Measurements from ENCODE around the gene DNM1L. TPM values are rescaled to one million over a fixed set of nuclear protein-coding genes. Genes with fewer than 3 reads are reported as not detected.

The DNM1L gene
- total RNA-seq, 1 experiment from 2014 or later: 95.2 TPM

DNA sequence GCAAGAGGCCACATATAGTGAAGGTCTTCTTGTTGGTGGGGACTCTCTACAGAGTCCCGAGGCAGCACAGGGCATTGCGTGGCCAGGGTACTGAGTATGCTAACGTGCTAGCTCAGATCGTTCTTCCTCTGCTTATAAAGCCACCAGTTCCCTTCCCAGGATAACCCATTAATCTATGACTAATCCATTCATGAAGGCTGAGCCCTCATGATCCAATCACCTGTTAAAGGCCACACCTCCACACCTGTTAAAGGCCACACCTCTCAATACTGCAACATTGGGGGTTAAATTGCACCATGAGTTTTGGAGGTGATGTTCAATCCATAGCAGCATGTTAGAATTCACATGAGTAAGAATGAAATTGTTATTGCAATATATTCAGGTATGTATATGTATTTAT, 89.4 kb downstream of the DNM1L start:
- no peaks in the 10 kb centered on the region for H3K79me2 ChIP-seq (ENCODE audit: low read length)
- no peaks in the 10 kb centered on the region for H4K20me1 ChIP-seq (ENCODE audit: insufficient read depth, low read depth, low read length)
- H3K9me3 ChIP-seq (ENCODE audit: low read length): no peaks in the 10 kb centered on the region
- H3K27me3 ChIP-seq (ENCODE audit: low read length): no peaks in the 10 kb centered on the region
- no peaks in the 10 kb centered on the region for H3K36me3 ChIP-seq (ENCODE audit: insufficient read depth, low read length)
- no peak overlapping the region for H2AFZ ChIP-seq (ENCODE audit: low read length)
- no peak overlapping the region for H3K4me2 ChIP-seq (ENCODE audit: low read depth, low read length, poor library complexity, severe bottlenecking)
- no peak for DNase-seq
- no peak overlapping the region for H3K4me3 ChIP-seq (ENCODE audit: low read length)
- no peak overlapping the region for H3K27ac ChIP-seq (ENCODE audit: low read length)
- H3K4me1 ChIP-seq (ENCODE audit: low read length): no peaks in the 10 kb centered on the region
- H3K9ac ChIP-seq (ENCODE audit: low read length): no peak overlapping the region
- H3K9me2 ChIP-seq (replicated peaks; ENCODE audit: insufficient read depth, low read length): no peaks in the 10 kb centered on the region

DNA sequence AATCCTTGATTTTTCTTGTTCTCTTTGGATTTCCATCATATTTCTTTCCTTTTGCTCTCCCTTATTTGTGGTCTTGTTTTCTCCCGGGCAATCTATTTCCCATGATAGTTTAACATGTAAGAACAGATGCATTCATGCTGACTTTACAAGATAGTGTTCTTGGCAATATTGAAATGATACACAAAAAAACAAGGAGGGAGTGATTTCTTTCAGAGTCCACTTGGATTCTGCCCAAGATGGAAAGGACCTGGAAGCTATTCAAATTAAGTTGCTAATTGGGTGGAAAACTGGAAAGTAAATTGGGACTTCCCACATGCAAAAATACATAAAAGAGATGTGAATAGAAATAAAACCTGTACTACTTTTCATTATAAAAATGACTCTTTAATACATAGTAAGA, 91.0 kb downstream of the DNM1L start:
- DNase-seq: no peak
- Histone ChIP-seq H3K9me3 (ENCODE audit: low read length) (no peaks in the 10 kb centered on the region), H3K4me1 (ENCODE audit: low read length) (no peaks in the 10 kb centered on the region), H3K9ac (ENCODE audit: low read length) (no peak overlapping the region), H3K4me2 (ENCODE audit: low read depth, low read length, poor library complexity, severe bottlenecking) (no peak overlapping the region), H3K27me3 (ENCODE audit: low read length) (no peaks in the 10 kb centered on the region), H3K36me3 (ENCODE audit: insufficient read depth, low read length) (no peaks in the 10 kb centered on the region), H2AFZ (ENCODE audit: low read length) (no peak overlapping the region), H4K20me1 (ENCODE audit: insufficient read depth, low read depth, low read length) (no peaks in the 10 kb centered on the region), H3K27ac (ENCODE audit: low read length) (no peak overlapping the region), H3K9me2 (replicated peaks; ENCODE audit: insufficient read depth, low read length) (no peaks in the 10 kb centered on the region), H3K4me3 (ENCODE audit: low read length) (no peak overlapping the region), H3K79me2 (ENCODE audit: low read length) (no peaks in the 10 kb centered on the region)

DNA sequence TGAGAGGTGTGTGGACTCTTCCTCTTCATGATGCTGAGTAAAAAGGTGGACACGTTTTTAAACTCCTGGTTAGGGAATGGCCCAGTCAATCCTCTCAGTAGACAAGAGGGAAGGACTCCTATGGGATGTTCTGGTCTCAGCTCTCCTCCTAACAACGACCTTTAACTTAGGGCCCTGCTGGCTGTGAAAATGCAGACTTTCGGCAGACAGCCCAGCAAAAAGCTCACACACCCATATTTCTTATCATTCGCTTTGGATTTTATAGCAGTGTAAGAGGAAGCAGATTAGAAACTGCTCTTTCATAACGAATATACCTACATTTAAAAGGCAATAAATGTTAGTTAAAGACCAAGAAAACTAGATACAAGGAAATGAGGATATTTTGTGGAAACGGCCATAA, 94.6 kb downstream of the DNM1L start:
- no peaks in the 10 kb centered on the region for H3K4me1 ChIP-seq (ENCODE audit: low read length)
- H3K27me3 ChIP-seq (ENCODE audit: low read length): no peaks in the 10 kb centered on the region
- H3K4me3 ChIP-seq (ENCODE audit: low read length): no peak overlapping the region
- no peak for DNase-seq
- H3K79me2 ChIP-seq (ENCODE audit: low read length): no peaks in the 10 kb centered on the region
- H3K36me3 ChIP-seq (ENCODE audit: insufficient read depth, low read length): no peaks in the 10 kb centered on the region
- H4K20me1 ChIP-seq (ENCODE audit: insufficient read depth, low read depth, low read length): no peaks in the 10 kb centered on the region
- H3K9me3 ChIP-seq (ENCODE audit: low read length): no peaks in the 10 kb centered on the region
- H2AFZ ChIP-seq (ENCODE audit: low read length): no peak overlapping the region
- H3K4me2 ChIP-seq (ENCODE audit: low read depth, low read length, poor library complexity, severe bottlenecking): no peak overlapping the region
- H3K9me2 ChIP-seq (replicated peaks; ENCODE audit: insufficient read depth, low read length): no peaks in the 10 kb centered on the region
- no peak overlapping the region for H3K9ac ChIP-seq (ENCODE audit: low read length)
- no peak overlapping the region for H3K27ac ChIP-seq (ENCODE audit: low read length)

DNA sequence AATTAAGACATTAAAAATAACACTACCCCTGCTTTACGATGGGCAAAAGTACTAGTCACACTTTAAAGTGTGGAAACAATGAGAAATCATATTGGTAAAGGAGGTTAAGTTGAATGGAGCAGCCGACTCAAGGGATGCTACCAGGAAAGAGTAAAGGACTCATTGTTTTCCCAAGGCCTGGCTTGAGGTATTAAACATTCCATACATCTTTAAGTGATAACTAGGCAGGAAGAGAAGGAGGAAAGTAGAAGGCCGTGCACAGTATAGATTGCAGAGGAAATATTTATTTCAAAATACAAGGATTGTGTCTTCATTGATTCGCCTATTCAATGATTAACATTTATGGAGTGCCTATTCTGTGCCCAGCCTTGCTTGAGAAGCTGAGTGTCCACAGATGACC, 97.2 kb downstream of the DNM1L start:
- no peak overlapping the region for H3K9ac ChIP-seq (ENCODE audit: low read length)
- no peaks in the 10 kb centered on the region for H3K4me1 ChIP-seq (ENCODE audit: low read length)
- H3K27ac ChIP-seq (ENCODE audit: low read length): no peak overlapping the region
- H3K4me2 ChIP-seq (ENCODE audit: low read depth, low read length, poor library complexity, severe bottlenecking): no peak overlapping the region
- H3K4me3 ChIP-seq (ENCODE audit: low read length): no peak overlapping the region
- H4K20me1 ChIP-seq (ENCODE audit: insufficient read depth, low read depth, low read length): no peaks in the 10 kb centered on the region
- no peaks in the 10 kb centered on the region for H3K36me3 ChIP-seq (ENCODE audit: insufficient read depth, low read length)
- H3K27me3 ChIP-seq (ENCODE audit: low read length): no peaks in the 10 kb centered on the region
- no peak overlapping the region for H2AFZ ChIP-seq (ENCODE audit: low read length)
- no peaks in the 10 kb centered on the region for H3K79me2 ChIP-seq (ENCODE audit: low read length)
- no peaks in the 10 kb centered on the region for H3K9me2 ChIP-seq (replicated peaks; ENCODE audit: insufficient read depth, low read length)
- DNase-seq: no peak
- no peaks in the 10 kb centered on the region for H3K9me3 ChIP-seq (ENCODE audit: low read length)

DNA sequence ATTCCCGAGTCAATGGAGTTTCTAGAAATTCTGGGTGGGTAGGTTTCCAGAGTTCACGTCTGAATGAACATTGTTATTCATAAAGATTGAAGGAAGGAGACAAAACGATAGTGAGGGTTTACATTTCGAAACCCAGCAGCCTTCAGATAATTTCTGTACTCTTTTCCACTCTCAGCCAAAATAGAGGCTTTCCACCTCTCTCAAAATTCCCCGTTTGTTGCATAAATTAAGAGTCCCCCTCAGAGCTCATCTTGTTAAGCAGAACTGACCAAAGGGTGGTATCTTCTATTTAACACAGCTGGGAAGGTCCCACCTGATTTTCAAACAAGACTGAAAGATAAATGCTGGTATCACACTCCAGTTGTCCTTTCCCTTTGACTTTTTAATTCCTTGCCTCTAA, 98.1 kb downstream of the DNM1L start:
- no peaks in the 10 kb centered on the region for H3K9me3 ChIP-seq (ENCODE audit: low read length)
- no peak overlapping the region for H3K4me2 ChIP-seq (ENCODE audit: low read depth, low read length, poor library complexity, severe bottlenecking)
- no peaks in the 10 kb centered on the region for H3K79me2 ChIP-seq (ENCODE audit: low read length)
- no peak overlapping the region for H3K9ac ChIP-seq (ENCODE audit: low read length)
- H3K27me3 ChIP-seq (ENCODE audit: low read length): no peaks in the 10 kb centered on the region
- no peaks in the 10 kb centered on the region for H4K20me1 ChIP-seq (ENCODE audit: insufficient read depth, low read depth, low read length)
- H3K4me3 ChIP-seq (ENCODE audit: low read length): no peak overlapping the region
- H3K36me3 ChIP-seq (ENCODE audit: insufficient read depth, low read length): no peaks in the 10 kb centered on the region
- H2AFZ ChIP-seq (ENCODE audit: low read length): no peak overlapping the region
- H3K27ac ChIP-seq (ENCODE audit: low read length): no peak overlapping the region
- H3K9me2 ChIP-seq (replicated peaks; ENCODE audit: insufficient read depth, low read length): no peaks in the 10 kb centered on the region
- no peaks in the 10 kb centered on the region for H3K4me1 ChIP-seq (ENCODE audit: low read length)
- no peak for DNase-seq

DNA sequence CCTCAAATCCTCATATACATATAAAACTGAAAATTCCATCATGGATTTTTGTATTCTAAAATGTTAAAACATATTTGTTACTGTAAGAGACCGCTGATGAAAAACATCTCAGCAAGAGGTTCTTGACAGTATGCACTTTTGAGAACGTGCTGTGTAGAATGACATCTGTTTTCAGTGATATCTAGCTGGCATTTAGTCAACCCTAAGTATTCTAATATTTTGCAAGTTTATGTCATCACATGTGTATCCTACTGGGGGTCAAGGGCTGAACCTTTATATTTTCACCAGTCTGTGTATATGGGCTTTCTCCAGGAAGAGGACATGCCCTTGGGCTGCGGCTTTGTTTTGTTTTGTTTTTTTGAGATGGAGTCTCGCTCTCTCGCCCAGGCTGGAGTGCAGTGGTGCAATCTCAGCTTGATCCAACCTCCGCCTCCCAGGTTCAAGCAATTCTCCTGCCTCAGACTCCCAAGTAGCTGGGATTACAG, 98.6 kb downstream of the DNM1L start:
- no peaks in the 10 kb centered on the region for H3K79me2 ChIP-seq (ENCODE audit: low read length)
- no peak overlapping the region for H3K4me3 ChIP-seq (ENCODE audit: low read length)
- no peaks in the 10 kb centered on the region for H3K9me3 ChIP-seq (ENCODE audit: low read length)
- no peaks in the 10 kb centered on the region for H3K4me1 ChIP-seq (ENCODE audit: low read length)
- no peaks in the 10 kb centered on the region for H3K36me3 ChIP-seq (ENCODE audit: insufficient read depth, low read length)
- no peak overlapping the region for H3K9ac ChIP-seq (ENCODE audit: low read length)
- DNase-seq: no peak
- H2AFZ ChIP-seq (ENCODE audit: low read length): no peak overlapping the region
- H3K9me2 ChIP-seq (replicated peaks; ENCODE audit: insufficient read depth, low read length): no peaks in the 10 kb centered on the region
- no peaks in the 10 kb centered on the region for H4K20me1 ChIP-seq (ENCODE audit: insufficient read depth, low read depth, low read length)
- no peak overlapping the region for H3K27ac ChIP-seq (ENCODE audit: low read length)
- H3K4me2 ChIP-seq (ENCODE audit: low read depth, low read length, poor library complexity, severe bottlenecking): no peak overlapping the region
- H3K27me3 ChIP-seq (ENCODE audit: low read length): no peaks in the 10 kb centered on the region

DNA sequence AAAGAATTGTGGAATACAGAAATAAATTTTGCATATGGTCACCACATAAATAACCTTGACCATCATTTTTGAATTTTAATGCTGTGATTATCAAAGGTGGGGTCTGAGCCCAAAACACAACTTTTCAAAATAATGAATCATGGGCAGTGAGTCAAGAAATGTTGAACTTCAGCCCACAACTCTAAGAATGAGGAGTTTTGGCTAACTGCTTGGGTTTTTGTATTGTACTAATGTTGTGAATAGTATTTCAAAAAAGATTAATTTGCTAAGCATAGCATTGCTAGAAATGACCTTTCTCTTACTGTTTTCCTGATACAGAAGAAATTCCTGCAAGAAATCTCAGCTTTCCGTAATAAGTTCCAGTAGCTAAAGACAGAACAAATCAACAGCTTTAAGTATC, 101.0 kb downstream of the DNM1L start:
- H3K4me1 ChIP-seq (ENCODE audit: low read length): no peaks in the 10 kb centered on the region
- no peaks in the 10 kb centered on the region for H3K79me2 ChIP-seq (ENCODE audit: low read length)
- no peak overlapping the region for H3K9ac ChIP-seq (ENCODE audit: low read length)
- H3K9me3 ChIP-seq (ENCODE audit: low read length): no peaks in the 10 kb centered on the region
- H3K4me3 ChIP-seq (ENCODE audit: low read length): no peak overlapping the region
- H3K36me3 ChIP-seq (ENCODE audit: insufficient read depth, low read length): no peaks in the 10 kb centered on the region
- H3K4me2 ChIP-seq (ENCODE audit: low read depth, low read length, poor library complexity, severe bottlenecking): no peak overlapping the region
- H4K20me1 ChIP-seq (ENCODE audit: insufficient read depth, low read depth, low read length): no peaks in the 10 kb centered on the region
- no peaks in the 10 kb centered on the region for H3K27me3 ChIP-seq (ENCODE audit: low read length)
- H3K9me2 ChIP-seq (replicated peaks; ENCODE audit: insufficient read depth, low read length): no peaks in the 10 kb centered on the region
- no peak for DNase-seq
- no peak overlapping the region for H2AFZ ChIP-seq (ENCODE audit: low read length)
- no peak overlapping the region for H3K27ac ChIP-seq (ENCODE audit: low read length)

DNA sequence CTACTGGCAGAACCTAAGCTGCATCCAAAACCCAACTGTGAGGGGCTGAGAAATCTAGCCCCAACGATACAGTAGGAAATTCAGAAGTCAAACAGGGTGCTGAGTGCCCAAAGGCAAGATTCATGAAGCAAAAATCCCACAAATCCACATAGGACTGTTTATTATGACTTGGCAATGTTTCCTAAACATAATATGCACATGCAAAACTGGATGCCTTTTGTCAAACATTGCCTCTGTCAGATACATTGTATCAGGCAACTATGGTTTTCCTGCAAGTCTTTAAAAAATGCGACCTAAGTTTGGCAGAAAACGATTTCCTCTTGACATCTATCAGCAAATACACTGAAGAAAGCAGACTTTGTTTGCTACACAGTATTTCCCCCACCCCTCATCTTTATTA, 103.9 kb downstream of the DNM1L start:
- no peak overlapping the region for H3K27ac ChIP-seq (ENCODE audit: low read length)
- no peaks in the 10 kb centered on the region for H4K20me1 ChIP-seq (ENCODE audit: insufficient read depth, low read depth, low read length)
- no peak for DNase-seq
- no peaks in the 10 kb centered on the region for H3K79me2 ChIP-seq (ENCODE audit: low read length)
- H3K4me2 ChIP-seq (ENCODE audit: low read depth, low read length, poor library complexity, severe bottlenecking): no peak overlapping the region
- H3K36me3 ChIP-seq (ENCODE audit: insufficient read depth, low read length): no peaks in the 10 kb centered on the region
- no peaks in the 10 kb centered on the region for H3K9me3 ChIP-seq (ENCODE audit: low read length)
- no peaks in the 10 kb centered on the region for H3K9me2 ChIP-seq (replicated peaks; ENCODE audit: insufficient read depth, low read length)
- no peaks in the 10 kb centered on the region for H3K27me3 ChIP-seq (ENCODE audit: low read length)
- H3K4me1 ChIP-seq (ENCODE audit: low read length): no peaks in the 10 kb centered on the region
- H3K9ac ChIP-seq (ENCODE audit: low read length): no peak overlapping the region
- no peak overlapping the region for H3K4me3 ChIP-seq (ENCODE audit: low read length)
- H2AFZ ChIP-seq (ENCODE audit: low read length): no peak overlapping the region

DNA sequence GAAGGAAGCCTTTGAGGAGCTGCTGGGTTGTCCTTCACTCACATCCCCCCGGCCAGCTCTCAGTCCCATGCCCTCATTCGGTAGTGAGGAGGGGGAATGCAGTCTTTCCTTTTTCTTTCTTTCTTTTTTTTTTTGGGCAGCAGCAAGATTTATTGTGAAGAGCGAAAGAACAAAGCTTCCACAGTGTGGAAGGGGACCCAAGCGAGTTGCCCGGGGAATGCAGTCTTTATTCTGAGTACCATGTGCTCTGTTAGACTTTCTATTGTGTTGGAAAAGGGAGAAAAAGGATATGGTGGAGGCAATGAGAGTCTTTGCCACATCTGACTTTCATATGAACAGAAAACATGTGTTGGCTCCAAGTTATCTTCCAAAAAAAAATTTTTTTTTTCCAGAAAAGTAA, 106.5 kb downstream of the DNM1L start:
- no peak overlapping the region for H3K4me3 ChIP-seq (ENCODE audit: low read length)
- H3K27ac ChIP-seq (ENCODE audit: low read length): no peak overlapping the region

More for the DNA sequence above, 106.5 kb downstream of the DNM1L start:
- Histone ChIP-seq H3K9ac (ENCODE audit: low read length) (no peak overlapping the region), H3K9me2 (replicated peaks; ENCODE audit: insufficient read depth, low read length) (no peaks in the 10 kb centered on the region), H3K4me2 (ENCODE audit: low read depth, low read length, poor library complexity, severe bottlenecking) (no peak overlapping the region), H3K79me2 (ENCODE audit: low read length) (no peaks in the 10 kb centered on the region), H3K27me3 (ENCODE audit: low read length) (no peaks in the 10 kb centered on the region), H3K9me3 (ENCODE audit: low read length) (no peaks in the 10 kb centered on the region), H3K36me3 (ENCODE audit: insufficient read depth, low read length) (no peaks in the 10 kb centered on the region), H4K20me1 (ENCODE audit: insufficient read depth, low read depth, low read length) (no peaks in the 10 kb centered on the region), H3K4me1 (ENCODE audit: low read length) (no peaks in the 10 kb centered on the region), H2AFZ (ENCODE audit: low read length) (no peak overlapping the region)
- DNase-seq: no peak

All from Karpas-422 (cell line).